PC-9 (cell line): ENCODE measurements around the gene MT1F.

Source experiments
- EZH2 ChIP-seq: fragments of 200-600 bp; sonication (generic); IDR thresholded peaks from 2 replicates; pipeline ENCODE4 v1.8.0; 2017; ENCODE audit warnings: antibody characterized with exemption, low read depth
- TF ChIP-seq, protein P1 (sequence below): fragments of 200-600 bp; sonication (generic); conservative IDR thresholded peaks from 2 replicates; pipeline ENCODE4 v1.6.1; 2017; ENCODE audit warnings: mixed run types, antibody characterized with exemption, mild to moderate bottlenecking, moderate library complexity

DNA sequence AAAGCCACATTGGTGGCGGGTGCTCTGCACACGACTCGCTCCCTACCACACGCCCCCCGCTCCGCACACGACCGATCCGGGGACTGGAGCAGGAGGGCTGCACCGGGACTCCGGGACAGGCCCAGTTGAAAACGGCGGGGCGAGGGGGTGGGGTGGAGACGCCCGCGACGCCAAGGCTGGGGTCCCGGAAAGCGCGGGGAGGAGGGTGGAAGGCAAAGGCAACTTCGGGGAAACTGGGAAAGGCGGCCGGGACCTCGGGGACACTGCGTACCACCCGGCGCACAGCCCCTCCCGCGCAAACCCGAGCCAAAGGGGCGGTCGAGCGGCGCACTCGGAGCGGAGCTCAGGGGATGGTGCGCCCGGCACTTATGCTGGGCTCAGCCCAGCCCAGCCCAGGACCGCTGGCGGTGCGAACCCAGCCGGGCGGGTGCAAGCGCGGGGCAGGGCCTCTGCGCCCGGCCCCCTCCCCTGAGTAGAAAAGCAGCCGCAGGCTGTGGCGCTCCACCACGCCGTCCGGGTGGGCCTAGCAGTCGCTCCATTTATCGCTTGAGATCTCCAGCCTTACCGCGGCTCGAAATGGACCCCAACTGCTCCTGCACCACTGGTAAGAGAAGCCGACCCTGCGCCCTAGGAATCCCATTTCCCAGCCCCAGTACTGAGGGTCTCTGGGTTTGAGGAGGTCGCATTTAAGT, 25.5 kb upstream of the MT1F start, which contains the start of gene MT1M:
- TF ChIP-seq EZH2, result no peak
- TF ChIP-seq, protein P1, sequence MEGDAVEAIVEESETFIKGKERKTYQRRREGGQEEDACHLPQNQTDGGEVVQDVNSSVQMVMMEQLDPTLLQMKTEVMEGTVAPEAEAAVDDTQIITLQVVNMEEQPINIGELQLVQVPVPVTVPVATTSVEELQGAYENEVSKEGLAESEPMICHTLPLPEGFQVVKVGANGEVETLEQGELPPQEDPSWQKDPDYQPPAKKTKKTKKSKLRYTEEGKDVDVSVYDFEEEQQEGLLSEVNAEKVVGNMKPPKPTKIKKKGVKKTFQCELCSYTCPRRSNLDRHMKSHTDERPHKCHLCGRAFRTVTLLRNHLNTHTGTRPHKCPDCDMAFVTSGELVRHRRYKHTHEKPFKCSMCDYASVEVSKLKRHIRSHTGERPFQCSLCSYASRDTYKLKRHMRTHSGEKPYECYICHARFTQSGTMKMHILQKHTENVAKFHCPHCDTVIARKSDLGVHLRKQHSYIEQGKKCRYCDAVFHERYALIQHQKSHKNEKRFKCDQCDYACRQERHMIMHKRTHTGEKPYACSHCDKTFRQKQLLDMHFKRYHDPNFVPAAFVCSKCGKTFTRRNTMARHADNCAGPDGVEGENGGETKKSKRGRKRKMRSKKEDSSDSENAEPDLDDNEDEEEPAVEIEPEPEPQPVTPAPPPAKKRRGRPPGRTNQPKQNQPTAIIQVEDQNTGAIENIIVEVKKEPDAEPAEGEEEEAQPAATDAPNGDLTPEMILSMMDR, result no peak
